Measurements from ENCODE around the gene GYG2.
"Not testable (repeated sequence)": the region's sequence is repeated elsewhere in the genome, so short reads cannot be mapped to it uniquely, and the experiment has no call there.

Gene GYG2

DNA sequence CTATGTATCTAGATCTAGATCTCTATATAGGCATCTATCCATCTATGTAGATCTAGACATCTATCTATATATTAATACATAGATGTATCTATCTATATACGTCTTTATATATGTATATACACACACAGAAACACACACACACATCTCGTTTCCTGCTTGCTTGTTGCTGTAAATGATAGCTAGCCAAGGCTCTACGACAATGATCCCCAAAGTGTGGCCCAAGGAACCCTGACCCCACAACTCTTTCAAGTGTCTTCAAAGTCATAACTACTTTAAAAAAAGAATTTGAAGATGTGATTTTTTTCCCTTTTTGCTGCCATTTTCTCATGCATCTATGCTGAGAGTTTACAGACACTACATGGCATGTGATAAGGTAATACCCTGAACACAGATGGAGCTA lies 28.8 kb downstream of the GYG2 start:
- DNase-seq (ENCODE audit: low read depth, low spot score) = no peak
- H3K4me3 ChIP-seq (ENCODE audit: low read length) = no peak overlapping the region

DNA sequence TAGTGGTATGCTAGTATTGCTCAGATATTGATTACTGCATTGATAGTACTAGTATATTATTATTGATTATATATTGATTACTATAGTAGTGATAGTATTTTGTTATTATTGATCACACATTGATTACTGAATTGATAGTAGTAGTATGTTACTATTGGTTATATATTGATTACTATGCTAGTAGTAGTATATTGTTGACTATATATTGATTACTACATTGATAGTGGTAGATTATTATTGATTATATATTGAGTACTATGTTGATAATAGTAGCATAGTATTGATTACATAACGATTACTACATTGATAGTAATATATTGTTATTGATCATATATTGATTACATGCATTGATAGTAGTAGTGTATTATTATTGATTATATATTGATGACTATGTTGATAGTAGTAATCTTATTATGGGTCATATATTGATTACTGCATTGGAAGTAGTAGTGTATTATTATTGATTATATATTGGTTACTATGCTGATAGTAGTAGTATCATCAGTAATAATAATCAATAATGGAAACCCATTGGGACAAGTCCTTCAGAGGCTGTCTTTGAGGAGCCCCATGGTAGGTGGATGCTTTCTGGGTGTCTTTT lies 30.6 kb downstream of the GYG2 start:
- DNase-seq (ENCODE audit: low read depth, low spot score) = no peak
- H3K4me3 ChIP-seq (ENCODE audit: low read length) = no peak overlapping the region

DNA sequence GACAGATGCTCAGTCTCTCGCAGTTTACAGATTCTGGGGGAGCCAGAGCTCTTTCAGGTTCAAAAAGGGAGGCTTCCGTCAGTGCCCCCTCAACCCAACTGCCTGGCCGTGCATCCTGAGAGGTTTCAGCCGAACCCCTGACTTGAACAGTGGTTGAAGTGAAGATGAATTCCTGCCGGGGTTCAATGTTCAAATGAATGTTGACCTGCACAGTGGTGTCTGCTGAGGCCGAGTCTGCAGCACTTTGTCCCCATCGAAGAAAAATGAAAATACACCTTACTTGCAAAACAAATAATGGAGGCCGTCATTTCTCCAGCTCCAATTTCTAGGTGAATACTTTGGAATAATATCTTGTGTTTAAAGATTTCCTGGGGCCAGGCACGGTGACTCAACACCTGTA lies 33.7 kb downstream of the GYG2 start:
- no peak overlapping the region for H3K4me3 ChIP-seq (ENCODE audit: low read length)
- DNase-seq (ENCODE audit: low read depth, low spot score) = no peak

DNA sequence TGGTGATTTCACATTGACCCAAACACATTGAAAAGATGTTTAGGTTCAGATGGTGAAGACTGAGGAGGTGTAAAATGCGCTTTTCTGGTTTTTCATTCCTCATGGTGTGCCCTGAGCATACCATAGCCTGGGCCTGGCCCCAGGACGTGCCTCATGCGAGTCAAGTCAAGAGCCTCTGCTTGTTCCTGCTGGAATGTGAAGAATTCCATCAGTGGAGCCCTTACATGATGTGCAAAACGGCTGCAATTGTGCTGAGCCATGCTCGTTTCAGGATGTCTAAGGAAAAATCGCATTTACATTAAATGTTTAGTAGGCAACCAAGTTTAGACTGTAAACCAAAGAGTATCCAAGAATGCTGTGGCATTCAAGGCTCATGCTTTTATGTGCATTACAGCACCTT lies 34.9 kb downstream of the GYG2 start:
- H3K4me3 ChIP-seq (ENCODE audit: low read length) = no peak overlapping the region
- DNase-seq (ENCODE audit: low read depth, low spot score) = no peak

DNA sequence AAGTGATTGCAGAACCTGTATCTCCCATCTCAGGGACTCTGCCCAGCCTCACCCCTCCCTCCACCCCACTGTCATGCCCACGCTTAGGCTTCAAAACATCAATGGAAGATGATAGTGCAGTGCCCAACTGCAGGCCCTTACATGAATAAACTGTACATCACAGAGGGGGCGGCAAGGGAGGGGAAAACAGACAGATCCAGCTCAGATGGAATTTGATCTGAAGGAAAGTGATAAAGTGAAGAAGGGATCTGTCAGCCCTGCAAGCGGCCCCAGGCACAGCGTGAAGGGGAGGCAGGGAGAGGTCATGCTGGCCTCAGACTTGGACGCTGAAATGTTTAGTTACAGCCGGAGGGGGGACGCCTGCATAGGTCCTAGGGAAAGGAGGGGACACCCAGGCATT lies 38.5 kb downstream of the GYG2 start:
- H3K4me3 ChIP-seq (ENCODE audit: low read length) = no peak overlapping the region

DNA sequence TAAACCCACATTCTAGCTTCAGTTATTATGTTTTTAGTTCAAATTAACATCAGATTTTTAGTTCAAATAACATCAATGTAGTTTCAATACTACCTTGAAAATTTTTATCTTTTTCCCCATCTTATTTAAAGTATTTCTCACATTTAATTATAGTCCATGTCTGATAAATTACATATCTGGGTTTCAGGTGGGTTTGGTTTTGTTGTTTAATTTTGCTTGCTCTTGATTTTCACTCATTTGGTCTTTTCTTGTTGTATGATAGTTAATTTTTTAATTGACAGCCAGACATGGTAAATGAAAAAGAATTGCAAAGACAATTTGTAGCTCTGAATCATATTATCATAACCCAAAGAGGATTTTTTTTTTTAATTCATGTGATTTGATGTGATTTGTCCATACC lies 41.9 kb downstream of the GYG2 start:
- DNase-seq (ENCODE audit: low read depth, low spot score) = no peak
- H3K4me3 ChIP-seq (ENCODE audit: low read length) = no peak overlapping the region

More for the DNA sequence above, 38.5 kb downstream of the GYG2 start:
- DNase-seq (ENCODE audit: low read depth, low spot score) = no peak

DNA sequence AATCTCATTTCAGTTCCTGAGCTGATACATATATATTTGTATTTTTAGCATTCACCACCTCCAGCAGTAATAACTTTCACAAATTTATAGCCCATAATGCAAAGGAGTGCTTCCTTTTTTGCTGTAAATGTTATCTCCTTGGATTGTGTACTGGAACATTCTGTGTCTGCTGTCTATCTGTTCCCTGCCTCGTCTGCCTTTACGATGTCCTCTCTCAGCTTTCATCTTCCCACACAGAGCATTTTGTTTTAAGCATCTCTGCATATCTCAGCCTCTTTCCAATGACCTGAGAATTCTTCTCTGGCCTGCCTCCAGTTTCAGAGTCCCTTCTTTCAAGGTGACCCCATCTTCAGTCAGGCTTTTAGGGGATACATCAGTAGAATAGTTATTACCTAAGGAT lies 43.1 kb downstream of the GYG2 start:
- no peak for DNase-seq (ENCODE audit: low read depth, low spot score)
- H3K4me3 ChIP-seq (ENCODE audit: low read length) = no peak overlapping the region

DNA sequence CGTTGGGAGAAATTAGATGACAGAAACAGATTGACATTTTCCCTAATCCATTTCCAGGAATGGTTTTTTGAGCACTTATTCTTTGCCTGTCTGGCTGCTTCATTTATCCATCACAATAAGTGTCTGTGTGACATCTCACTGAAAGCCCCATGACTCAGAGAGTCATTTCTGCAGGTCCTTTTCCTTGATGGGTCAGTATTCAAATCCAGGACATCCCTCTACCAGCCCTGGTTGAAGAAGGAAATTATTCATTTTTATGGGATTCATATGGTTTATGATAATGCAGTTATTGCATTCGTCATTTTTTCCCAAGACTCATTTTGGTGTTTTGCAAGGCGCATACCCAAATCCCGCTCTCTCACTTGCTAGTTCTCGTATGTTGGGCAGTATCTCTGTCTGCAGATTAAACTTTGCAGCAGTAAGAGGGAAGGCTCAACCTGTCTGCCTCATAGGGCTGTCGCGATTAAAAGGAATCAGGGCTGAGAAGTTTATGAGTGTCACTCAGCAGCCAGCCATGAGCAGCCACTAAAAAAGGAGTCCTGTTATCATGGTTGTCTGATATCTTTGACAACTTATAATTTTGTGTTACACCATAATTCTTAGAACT lies 44.0 kb downstream of the GYG2 start:
- no peak overlapping the region for H3K4me3 ChIP-seq (ENCODE audit: low read length)
- no peak for DNase-seq (ENCODE audit: low read depth, low spot score)

DNA sequence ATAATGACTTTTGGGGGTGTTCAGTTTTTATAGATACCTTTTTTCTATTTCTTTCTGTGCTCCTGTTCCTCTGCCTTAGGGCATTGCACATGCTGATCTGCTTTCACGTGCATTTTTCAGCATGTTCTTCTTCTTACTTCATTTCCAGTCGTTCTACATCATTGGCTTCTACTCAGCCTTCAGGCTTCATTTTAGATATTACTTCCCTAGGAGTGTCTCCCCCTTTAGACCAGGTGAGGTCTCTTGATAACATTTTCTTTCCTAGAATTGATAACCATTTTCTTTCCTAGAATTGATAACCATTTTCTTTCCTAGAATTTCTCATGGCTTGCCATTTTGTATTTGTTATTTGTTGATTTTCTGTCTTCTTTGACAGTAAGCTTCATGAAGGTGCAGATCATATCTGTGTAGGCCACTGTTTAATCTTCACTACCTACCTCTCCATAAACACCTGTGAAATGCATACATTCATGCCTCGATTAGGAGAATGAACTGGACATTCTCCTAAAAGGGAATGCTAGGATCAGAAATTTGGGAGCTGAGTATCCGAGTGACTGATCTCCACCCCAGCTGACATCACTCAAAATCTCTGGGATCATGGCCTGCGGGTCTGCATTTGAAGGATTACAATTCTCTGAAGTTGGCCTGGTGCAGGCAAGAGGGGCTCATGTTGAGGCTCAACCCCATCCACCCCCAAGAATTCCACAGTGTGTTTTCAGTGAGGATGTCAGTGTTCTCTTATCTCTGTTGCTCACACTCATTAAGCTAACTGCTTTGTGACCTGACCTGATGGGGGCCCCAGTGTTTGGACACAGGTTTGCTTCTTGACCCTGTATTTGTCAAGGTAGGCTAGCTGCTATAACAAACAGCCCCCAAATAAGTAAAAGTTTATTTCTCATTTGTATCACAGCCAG lies 45.7 kb downstream of the GYG2 start:
- H3K4me3 ChIP-seq (ENCODE audit: low read length) = no peak overlapping the region
- no peak for DNase-seq (ENCODE audit: low read depth, low spot score)

DNA sequence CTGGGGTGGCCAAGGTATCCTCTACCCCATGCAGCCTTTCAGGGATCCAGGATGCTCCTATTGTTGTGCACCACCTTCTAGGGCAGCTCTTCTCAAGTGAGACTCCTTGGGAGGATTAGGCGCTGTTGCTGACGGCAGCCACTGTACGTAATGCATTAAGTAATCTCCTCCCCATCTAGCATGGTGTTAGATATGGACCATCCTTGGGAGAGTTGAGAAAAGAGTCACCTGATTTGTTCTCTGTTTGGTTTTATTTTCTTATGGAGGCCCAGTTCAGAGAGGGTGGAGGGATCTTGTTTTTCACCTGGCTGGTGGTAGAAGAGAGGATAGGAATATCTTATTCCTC lies 46.4 kb downstream of the GYG2 start:
- no peak overlapping the region for H3K4me3 ChIP-seq (ENCODE audit: low read length)

DNA sequence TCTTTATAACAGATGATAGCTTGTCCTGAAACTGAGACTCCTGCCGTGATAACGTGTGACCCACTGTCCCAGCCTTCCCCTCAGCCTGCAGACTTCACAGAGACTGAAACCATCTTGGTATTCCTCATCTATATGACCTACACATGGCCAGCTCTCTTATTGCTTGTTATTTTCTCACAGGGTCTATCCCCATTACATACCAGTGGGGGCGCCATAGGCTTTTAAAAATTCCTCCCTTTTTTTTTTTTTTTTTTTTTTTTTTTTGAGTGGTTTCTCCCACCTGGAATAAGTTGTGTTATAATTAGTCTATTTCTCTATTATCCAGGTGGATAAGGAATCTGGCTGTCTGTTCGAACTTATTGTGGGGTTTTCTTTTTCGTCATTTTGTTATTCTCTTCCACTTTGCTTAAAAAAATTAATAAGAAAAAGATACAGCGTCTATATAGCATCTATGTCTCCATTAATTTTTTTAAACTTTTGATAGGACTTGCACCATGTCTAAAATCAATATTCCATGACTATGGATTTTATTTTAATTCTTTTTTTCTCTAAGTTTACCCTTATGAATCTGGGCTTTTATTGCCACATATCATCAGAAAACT lies 47.2 kb downstream of the GYG2 start:
- no peak overlapping the region for H3K4me3 ChIP-seq (ENCODE audit: low read length)

More for the DNA sequence above, 46.4 kb downstream of the GYG2 start:
- no peak for DNase-seq (ENCODE audit: low read depth, low spot score)

DNA sequence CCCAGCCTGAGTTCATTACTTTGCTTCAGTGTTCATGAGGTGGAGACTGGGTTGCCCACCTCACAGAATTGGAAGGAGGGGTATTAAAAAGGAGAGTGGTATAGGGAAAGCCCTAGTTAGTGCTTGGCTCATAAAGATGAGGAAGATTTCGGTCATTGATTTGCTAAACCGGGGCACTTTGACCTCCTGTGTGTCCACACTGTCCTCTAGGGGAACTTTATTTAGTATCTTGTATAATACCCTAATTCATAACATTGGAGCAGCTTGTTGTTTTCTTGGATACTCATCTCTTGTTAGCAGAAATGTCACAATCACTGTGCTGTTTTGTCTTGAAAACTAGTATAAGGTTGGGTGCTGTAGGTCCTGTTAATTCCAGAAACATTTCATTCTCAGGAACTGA lies 49.8 kb downstream of the GYG2 start:
- H3K4me3 ChIP-seq (ENCODE audit: low read length) = no peak overlapping the region
- no peak for DNase-seq (ENCODE audit: low read depth, low spot score)

More for the DNA sequence above, 47.2 kb downstream of the GYG2 start:
- DNase-seq (ENCODE audit: low read depth, low spot score) = no peak

DNA sequence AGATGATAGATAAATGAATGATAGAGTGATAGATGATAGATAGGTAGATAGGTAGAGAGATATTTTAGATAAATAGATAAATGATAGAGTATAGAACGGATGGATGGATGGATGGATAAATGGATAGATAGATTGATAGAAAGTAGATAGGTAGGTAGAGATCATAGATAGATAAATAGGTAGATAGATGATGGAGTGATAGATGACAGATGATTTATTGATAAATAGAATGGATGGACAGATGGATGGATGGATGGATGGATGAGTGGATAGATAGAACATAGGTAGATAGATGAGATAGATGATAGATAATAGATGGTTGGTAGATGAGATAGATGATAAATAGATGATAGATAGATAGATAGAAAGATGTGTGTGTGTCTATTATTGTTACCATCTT lies 50.9 kb downstream of the GYG2 start:
- H3K4me3 ChIP-seq (ENCODE audit: low read length) = no peak overlapping the region
- DNase-seq (ENCODE audit: low read depth, low spot score) = no peak

DNA sequence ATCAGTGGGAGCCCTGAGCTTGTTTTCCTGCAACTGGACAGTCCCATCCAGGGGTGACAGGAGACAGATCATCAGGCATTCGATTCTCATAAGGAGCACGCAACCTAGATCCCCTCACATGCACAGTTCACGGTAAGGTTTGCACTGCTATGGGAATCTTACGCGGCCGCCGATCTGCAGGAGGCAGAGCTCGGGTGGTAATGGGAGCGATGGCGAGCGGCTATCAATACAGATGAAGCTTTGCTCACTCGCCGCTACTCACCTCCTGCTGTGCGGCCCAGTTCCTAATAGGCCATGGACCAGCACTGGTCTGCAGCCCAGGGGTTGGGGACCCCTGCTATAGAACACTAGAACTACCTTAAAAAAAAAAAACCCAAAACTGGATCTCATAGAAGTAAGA lies 55.0 kb downstream of the GYG2 start:
- DNase-seq (ENCODE audit: low read depth, low spot score) = no peak
- H3K4me3 ChIP-seq (ENCODE audit: low read length) = no peak overlapping the region

DNA sequence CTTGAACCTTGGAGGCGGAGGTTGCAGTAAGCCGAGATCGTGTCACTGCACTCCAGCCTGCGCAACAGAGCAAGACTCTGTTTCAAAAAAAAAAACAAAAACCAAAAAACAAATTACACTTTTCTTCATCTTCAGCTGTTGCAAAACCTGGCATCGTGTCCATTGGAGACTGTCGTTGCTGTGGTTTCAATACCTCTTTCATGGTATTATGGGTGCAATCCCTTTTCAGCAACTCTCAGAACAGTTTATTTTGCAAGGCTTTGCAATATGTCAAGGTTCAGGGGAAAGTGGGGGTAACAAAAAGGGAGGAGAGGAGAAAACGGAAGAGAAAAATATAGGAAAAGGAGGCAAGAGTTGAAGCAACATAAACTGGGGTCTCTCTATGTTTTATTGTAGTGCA lies 59.6 kb downstream of the GYG2 start:
- DNase-seq (ENCODE audit: low read depth, low spot score) = no peak
- H3K4me3 ChIP-seq (ENCODE audit: low read length) = no peak overlapping the region

DNA sequence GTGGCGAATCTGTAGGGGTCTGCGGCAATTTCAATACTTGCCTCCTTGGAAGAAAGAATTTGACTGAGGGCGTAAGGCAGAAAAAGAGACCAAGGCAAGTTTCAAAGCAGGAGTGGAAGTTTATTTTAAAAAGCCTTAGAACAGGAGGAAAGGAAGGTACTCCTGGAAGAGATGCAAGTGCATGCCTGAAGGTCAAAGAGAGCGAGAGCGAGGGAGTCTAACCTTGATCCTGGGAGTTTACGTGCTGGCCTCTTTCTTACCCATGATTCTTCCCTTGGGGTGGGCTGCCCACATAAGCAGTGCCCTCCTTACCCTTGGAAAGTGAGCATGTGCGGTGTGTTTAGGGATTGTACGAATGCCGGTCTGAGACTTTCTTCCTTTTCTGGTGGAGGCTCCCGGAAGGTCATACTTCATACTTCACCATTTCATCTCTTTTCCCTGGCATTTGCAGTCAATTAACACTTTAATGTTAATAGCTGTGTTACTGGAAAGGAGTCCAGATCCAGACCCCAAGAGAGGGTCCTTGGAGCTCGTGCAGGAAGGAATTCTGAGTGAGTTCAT lies 60.4 kb downstream of the GYG2 start:
- DNase-seq (ENCODE audit: low read depth, low spot score) = no peak
- H3K4me3 ChIP-seq (ENCODE audit: low read length) = peak overlapping the region; percentile 20

DNA sequence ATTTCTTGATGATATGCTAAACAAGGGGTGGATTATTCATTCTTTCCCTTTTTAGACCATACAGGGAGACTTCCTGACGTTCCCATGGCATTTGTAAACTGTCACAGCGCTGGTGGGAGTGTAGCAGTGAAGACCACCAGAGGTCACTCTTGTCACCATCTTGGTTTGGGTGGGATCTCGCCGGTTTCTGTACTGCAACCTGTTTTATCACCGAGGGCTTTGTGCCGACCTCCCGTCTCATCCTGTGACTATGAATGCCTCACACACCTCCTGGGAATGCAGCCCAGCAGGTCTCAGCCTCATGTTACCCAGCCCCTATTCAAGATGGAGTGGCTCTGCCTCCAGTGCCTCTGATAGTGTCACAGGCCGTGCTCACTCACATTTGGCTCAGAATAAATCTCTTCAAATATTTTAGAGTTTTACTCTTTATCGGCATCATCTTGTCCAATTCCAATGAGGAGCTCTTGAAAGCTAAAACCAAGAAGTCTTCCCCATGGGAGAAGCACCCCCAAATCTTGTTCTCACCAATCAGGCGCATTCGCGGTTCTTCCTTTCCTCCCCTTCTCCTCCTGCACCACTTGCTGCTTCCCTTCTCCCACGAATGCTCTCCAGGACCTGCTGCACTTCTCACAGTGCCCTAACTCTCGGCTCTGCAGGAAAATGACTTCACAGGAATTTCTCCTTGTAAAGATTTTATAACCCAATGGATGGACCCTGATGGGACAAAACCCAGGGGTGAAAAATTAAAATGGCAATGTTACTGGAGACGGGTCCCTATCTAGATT lies 61.2 kb downstream of the GYG2 start:
- H3K4me3 ChIP-seq (ENCODE audit: low read length) = peak overlapping the region; percentile 20
- not testable (repeated sequence) for DNase-seq (ENCODE audit: low read depth, low spot score)

DNA sequence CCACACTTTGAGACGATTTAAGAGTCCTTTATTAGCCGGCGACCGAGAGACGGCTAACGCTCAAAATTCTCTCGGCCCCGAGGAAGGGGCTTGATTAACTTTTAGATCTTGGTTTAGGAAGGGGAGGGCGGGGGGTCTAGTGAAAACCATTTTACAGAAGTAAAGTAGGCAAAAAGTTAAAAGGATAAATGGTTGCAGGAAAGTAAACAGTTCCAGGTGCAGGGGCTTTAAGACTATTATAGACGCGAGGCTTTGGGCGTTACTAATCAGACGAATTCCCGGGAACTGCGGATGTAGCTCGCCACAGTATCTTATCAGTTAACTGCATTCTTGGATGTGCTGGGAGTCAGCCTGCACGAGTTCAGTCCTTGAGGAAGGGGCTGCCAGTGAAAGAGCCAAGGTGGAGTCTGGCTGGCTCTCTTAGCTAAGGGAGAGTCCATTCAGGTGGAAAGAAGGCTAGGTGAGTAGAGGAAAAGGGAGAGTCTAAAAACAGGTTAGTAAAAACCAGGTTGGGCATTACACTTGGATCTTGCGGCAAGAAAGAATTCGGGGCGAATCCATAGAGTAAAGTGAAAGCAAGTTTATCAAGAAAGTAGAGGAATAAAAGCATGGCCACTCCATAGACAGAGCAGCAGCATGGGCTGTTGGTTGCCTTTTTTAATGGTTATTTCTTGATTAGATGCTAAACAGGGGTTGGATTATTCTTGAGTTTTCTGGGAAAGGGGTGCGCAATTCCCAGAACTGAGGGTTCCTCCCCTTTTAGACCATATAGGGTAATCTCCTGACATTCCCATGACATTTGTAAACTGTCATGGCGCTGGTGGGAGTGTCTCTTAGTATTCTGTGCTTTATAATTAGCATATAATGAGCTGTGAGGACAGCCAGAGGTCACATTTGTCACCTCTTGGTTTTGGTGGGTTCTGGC lies 62.1 kb downstream of the GYG2 start:
- not testable (repeated sequence) for H3K4me3 ChIP-seq (ENCODE audit: low read length); DNase-seq (ENCODE audit: low read depth, low spot score)
